ENCODE measurements around the gene PCBD2.

Gene PCBD2

DNA sequence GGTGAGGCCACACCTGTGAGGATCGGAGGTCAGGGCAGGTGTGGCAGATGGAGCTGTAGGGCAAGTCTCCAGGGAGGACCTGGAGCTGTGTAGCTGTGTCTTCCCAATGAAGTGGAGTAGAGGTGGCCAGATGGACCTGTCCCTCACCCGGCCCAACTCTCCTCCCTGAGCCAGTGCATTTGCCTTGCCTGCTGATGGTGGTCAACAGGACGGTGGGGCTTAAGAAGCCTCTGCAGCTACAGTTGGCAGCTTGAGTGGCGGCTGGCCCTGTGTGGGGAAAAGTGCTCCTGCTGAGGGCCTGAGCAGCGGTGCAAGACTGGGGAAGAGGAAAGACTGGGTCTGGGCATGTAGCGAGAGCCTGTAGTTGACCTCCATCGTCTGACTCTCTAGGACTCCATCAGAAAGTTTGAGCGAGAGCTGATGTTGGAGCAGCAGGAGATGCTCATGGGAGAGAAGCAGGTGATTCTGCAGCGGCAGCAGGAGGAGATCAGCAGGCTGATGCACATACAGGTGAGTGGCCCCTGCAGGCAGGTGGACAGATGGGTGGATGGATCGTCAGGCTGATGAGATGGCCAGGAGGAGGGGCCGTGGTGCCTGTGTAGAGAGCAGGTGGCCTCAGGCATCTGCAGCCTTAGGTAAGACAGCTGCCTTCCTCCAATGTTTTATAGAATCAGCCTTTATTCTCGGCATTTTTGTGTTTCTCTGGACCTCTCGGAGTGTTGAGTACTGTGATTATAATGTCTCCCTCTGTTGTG lies 104.2 kb downstream of the PCBD2 start:
- TF ChIP-seq FOXP2 (optimal IDR thresholded peaks at IDR 0.05; ENCODE audit: control extremely low read depth, extremely low read length, insufficient read depth) (no peak), POLR2AphosphoS5 (IDR thresholded peaks at IDR 0.05; ENCODE audit: borderline replicate concordance, low read depth, low read length) (no peak), EZH2 (IDR thresholded peaks at IDR 0.05) (no peak)
- H3K9ac ChIP-seq (ENCODE audit: insufficient read length): no peak overlapping the region
- no peaks in the 10 kb centered on the region for H3K9me3 ChIP-seq (ENCODE audit: low read depth, low read length)
- no peak overlapping the region for H3K27ac ChIP-seq
- H3K36me3 ChIP-seq (ENCODE audit: insufficient read depth, low read length): no peaks in the 10 kb centered on the region
- no peak overlapping the region for H3K4me3 ChIP-seq
- DNase-seq (ENCODE audit: low read depth, low spot score): no peak

- H3K27ac ChIP-seq: no peak overlapping the region
- H3K4me3 ChIP-seq: no peak overlapping the region
- TF ChIP-seq EZH2 (IDR thresholded peaks at IDR 0.05) (no peak), FOXP2 (optimal IDR thresholded peaks at IDR 0.05; ENCODE audit: control extremely low read depth, extremely low read length, insufficient read depth) (no peak), POLR2AphosphoS5 (IDR thresholded peaks at IDR 0.05; ENCODE audit: borderline replicate concordance, low read depth, low read length) (no peak)
- no peaks in the 10 kb centered on the region for H3K36me3 ChIP-seq (ENCODE audit: insufficient read depth, low read length)
- H3K9ac ChIP-seq (ENCODE audit: insufficient read length): no peak overlapping the region
- H3K9me3 ChIP-seq (ENCODE audit: low read depth, low read length): no peaks in the 10 kb centered on the region
- DNase-seq (ENCODE audit: low read depth, low spot score): no peak
These were observed 105.0 kb downstream of the PCBD2 start for GRCh38 chr5:135009736-135010501.

DNA sequence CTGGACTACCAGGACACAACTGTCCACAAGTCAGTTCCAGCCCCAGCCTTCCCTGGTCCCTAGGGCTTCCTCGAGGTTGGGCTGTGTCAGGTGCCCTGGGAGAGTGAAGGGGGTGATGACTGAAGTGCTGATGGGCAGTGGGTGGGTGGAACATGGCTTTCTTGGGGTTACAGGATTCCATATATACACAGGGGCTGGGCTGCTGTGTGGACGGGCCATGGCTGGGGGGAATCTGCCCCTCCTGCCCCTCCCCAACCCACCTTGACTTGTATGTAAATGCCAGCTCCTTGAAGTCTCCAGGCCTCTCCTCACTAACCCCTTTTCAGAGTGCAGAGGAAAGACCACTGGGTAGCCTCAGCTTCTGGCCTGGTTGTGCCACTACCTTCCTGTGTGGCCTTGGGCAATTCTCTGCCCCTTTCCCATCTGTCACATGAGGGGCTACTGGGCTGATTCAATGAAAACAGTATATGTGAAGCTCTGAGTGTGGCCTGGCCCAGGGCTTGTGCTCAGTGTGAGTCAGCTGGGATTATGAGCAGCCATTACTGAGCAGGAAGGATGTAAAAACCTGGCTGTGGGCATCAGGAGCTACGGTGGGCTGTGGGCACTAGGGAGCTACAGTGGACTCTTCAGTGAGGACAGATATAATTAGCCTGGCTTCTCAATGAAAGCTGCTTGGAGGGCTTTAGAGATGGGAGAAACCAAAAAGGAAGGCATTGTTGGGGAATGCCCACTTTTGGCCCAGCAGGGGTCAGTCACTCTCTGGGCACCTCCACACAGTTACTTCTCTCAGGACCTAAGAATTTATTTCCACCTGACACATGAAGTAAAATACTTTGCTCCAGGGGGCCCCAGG lies 105.8 kb downstream of the PCBD2 start:
- Histone ChIP-seq H3K36me3 (ENCODE audit: insufficient read depth, low read length) (no peaks in the 10 kb centered on the region), H3K9ac (ENCODE audit: insufficient read length) (no peak overlapping the region), H3K4me3 (no peak overlapping the region), H3K9me3 (ENCODE audit: low read depth, low read length) (no peaks in the 10 kb centered on the region), H3K27ac (no peak overlapping the region)
- no peak for TF ChIP-seq FOXP2 (optimal IDR thresholded peaks at IDR 0.05; ENCODE audit: control extremely low read depth, extremely low read length, insufficient read depth)
- TF ChIP-seq EZH2 (IDR thresholded peaks at IDR 0.05): no peak
- no peak for TF ChIP-seq POLR2AphosphoS5 (IDR thresholded peaks at IDR 0.05; ENCODE audit: borderline replicate concordance, low read depth, low read length)
- DNase-seq (ENCODE audit: low read depth, low spot score): no peak

DNA sequence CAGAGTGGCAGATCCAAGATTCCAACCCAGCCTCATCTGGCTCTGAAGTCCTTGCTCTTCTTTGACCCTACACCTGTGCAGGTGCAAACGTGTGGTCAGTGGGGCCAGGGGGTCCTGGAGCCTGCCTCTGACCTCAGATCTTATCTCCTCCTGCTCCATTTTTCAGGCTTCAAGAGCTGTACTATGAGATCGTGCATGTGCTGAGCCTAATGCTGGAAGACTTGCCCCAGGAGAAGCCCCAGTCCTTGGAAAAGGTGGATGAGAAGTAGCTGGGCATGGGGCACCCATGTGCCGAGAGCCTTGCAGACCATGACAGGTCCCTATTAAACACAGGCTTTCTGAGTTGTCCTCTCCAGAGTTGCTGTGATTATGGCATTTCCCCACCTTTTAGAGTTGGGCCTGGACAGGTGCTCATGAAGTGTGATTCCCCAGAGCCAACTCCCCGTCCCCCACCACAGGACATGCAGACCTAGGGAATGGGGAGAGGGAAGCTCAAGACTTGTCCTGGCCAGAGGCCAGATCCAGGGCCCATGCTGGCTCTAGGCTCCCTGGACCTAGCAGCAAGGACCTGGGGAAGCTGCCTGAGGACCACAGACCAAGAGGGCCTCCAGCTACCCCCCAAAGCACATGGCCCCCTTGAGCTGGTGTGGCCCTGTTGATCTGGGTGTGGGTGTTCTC lies 106.6 kb downstream of the PCBD2 start:
- DNase-seq (ENCODE audit: low read depth, low spot score): no peak
- H3K36me3 ChIP-seq (ENCODE audit: insufficient read depth, low read length): no peaks in the 10 kb centered on the region
- no peaks in the 10 kb centered on the region for H3K9me3 ChIP-seq (ENCODE audit: low read depth, low read length)
- H3K9ac ChIP-seq (ENCODE audit: insufficient read length): no peak overlapping the region
- no peak for TF ChIP-seq FOXP2 (optimal IDR thresholded peaks at IDR 0.05; ENCODE audit: control extremely low read depth, extremely low read length, insufficient read depth)
- no peak overlapping the region for H3K4me3 ChIP-seq
- no peak overlapping the region for H3K27ac ChIP-seq

- no peak for TF ChIP-seq EZH2 (IDR thresholded peaks at IDR 0.05)
- no peak for TF ChIP-seq POLR2AphosphoS5 (IDR thresholded peaks at IDR 0.05; ENCODE audit: borderline replicate concordance, low read depth, low read length)
- H3K36me3 ChIP-seq (ENCODE audit: insufficient read depth, low read length): no peaks in the 10 kb centered on the region
- H3K9ac ChIP-seq (ENCODE audit: insufficient read length): no peak overlapping the region
- no peak for DNase-seq (ENCODE audit: low read depth, low spot score)
- no peak overlapping the region for H3K4me3 ChIP-seq
- H3K9me3 ChIP-seq (ENCODE audit: low read depth, low read length): no peaks in the 10 kb centered on the region
- no peak overlapping the region for H3K27ac ChIP-seq
These were observed 107.2 kb downstream of the PCBD2 start for GRCh38 chr5:135012033-135012588.

Measured in SK-N-MC (cell line).